C4-2B (cell line): Measurements from ENCODE around the gene SPAAR.

ENCODE experiments used
- H3K27ac ChIP-seq: fragments of 450-650 bp; 2 replicates; pipeline ENCODE4 v1.5.1; 2017
- CTCF ChIP-seq: fragments of 450-650 bp; conservative IDR thresholded peaks from 2 replicates; pipeline ENCODE4 v1.5.1; 2017; ENCODE audit warnings: mild to moderate bottlenecking
- ZFX ChIP-seq: fragments of 450-650 bp; IDR thresholded peaks from 2 replicates; pipeline ENCODE4 v1.6.1; 2017

SPAAR gene

GRCh38 chr9:35918780-35919179 is 9.5 kb downstream of the SPAAR start:
- no peak for TF ChIP-seq ZFX
- TF ChIP-seq CTCF = no peak
- peak overlapping the region; percentile 57 for H3K27ac ChIP-seq

- peak overlapping the region; percentile 70; the same call in 1 of the 2 replicates for H3K27ac ChIP-seq
- TF ChIP-seq ZFX (no peak), CTCF (no peak)
These were observed 10.1 kb downstream of the SPAAR start for GRCh38 chr9:35919212-35920008.

- TF ChIP-seq ZFX (no peak), CTCF (no peak)
- H3K27ac ChIP-seq = peak overlapping the region; percentile 70
These were observed 10.8 kb downstream of the SPAAR start for GRCh38 chr9:35920051-35920620.

- peak overlapping the region; percentile 52; the same call in 1 of the 2 replicates for H3K27ac ChIP-seq
- no peak for TF ChIP-seq CTCF
- no peak for TF ChIP-seq ZFX
These were observed 14.3 kb downstream of the SPAAR start for GRCh38 chr9:35923598-35923926.

- H3K27ac ChIP-seq = peak overlapping the region; percentile 52
- TF ChIP-seq ZFX (no peak), CTCF (no peak)
These were observed 14.9 kb downstream of the SPAAR start for GRCh38 chr9:35923927-35924763.

GRCh38 chr9:35928591-35929452 is 19.5 kb downstream of the SPAAR start:
- TF ChIP-seq ZFX (no peak), CTCF (no peak)
- H3K27ac ChIP-seq = no peak overlapping the region

GRCh38 chr9:35929453-35929718 is 20.1 kb downstream of the SPAAR start:
- no peak for TF ChIP-seq ZFX
- no peak for TF ChIP-seq CTCF
- no peak overlapping the region for H3K27ac ChIP-seq
